NOMO-1 (cell line): ENCODE data around the gene NFIA.

ENCODE experiments used
- DNase-seq, 2 experiments: peaks; one replicate each; lab custom pipeline; 2025; ENCODE audit not compliant: unreplicated experiment in 2 of 2; lab: John Stamatoyannopoulos, UW

The NFIA gene

GRCh38 chr1:61174060-61174795, 91.9 kb downstream of the NFIA start:
- no peak for DNase-seq

DNA sequence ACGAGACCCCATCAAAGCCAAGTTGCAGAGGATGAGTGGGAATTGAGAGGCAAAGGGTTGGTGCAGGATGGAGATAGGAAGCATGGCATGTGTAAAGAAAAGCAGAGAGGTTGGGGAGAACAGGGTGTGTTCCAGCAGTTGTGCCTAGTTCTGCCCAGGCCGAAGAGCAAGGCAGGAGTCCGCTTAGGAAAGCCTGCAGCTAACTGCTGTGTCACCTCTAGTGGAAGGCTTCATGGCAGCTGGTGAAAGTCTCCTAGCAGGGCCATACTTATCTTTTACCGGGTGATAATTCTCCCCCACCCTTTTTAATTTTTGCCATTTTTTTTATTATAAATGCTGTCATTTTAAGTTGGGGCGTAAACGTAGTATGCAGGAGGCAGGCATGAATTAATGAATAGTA, 93.6 kb downstream of the NFIA start:
- no peak for DNase-seq

DNA sequence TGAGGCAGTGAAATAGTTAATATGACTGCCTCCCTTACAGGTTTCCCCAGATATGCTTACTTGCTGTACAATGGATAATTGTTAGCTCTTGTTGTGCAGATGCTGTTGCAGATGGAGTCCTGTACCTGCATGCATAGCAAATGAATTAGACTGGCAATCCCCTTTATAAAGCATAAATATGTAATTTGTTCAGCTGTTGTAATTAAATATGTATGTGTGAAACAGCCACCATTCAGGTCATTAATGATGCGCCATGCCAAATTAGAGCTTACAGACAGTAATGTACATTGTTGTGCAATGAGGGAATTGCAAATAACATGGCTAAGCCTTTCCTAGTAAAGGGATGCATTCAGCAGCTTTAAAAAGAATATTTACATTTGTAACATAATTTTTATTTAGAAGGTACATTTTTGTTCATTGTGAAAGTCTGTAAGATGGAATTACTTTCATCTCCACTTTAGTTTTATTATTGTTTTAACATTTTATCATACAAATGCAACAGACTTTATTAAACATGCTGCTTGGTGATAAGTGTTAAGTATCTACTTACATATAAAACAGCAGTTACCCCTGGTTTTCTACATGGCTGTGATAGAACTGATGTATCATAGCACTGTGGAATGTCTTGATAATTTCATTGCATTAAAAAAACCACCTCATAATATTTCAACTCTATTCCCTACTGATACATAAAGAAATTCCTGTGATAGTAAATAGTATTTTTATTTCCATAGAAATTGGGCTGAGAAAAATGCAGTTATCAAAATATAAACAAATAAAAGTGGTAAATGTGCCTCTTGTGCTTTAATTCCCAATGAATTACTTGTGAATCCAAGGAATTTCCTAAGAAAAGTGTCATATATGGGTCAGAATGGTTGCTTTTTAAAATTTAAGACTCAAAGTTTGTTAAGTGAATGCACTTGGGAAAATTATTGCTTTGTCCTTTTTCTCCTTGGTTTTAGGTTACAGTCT, 99.0 kb downstream of the NFIA start:
- DNase-seq, result no peak

GRCh38 chr1:61182049-61182448, 99.7 kb downstream of the NFIA start:
- DNase-seq, result no peak

GRCh38 chr1:61182480-61182879, 100.1 kb downstream of the NFIA start:
- DNase-seq, result no peak

DNA sequence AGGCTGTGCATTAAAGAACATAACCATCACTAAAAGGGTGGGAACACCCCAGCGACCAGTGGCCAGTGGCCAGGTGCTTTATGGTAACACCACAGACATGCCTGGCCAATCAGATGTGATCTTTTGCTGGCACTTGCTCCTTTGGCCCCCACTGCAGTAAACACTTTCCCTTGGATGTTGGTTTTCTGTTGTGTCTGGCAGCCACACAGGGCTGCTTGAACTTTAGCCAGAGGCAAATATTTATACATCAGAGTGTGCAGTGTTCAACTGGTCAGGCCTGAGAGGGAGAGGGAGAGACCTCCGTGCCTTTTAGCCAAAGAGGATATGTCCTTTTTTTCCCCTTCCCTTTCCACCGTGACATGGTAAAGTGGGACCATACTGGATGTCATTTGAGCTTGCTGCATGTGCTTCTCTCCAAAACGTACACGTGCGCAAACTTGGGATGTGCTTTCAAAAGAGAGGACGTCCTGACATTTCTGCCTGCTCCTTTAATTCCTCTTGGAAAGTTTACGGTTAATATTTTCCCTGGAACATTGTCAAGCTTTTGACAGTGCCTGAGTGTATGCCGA, 101.2 kb downstream of the NFIA start:
- DNase-seq, result no peak

DNA sequence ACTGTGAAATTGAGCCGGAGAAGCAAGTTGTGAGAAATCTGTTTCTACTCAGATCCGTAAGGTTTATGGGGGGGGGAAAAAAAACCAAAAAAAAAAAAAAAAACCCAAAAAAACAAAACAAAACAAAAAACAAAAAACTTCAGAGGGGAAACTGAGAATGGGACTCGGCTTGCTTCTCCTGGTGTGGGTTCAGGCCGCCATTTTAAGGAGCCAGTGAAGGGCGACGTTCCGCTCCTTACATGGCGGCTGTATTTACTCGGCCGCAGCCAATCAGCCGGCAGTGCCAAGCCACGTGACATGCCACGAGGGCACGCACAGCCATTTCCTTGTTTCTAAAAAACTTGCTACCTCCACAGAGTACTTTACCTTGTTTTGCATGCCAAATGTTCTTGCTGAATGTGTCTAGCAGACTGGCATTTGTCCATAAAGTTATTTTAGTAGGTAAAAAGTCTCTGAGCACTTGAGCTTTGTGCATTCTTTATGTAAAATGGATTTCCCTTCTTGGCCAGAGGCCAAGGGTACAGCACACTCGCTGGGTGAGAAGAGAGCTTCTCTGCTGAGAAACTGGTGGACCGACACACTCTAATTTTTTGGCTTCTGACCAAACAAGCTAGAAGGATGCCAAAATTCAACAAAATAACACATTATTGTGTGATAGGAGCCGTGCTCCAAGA, 101.8 kb downstream of the NFIA start:
- no peak for DNase-seq

GRCh38 chr1:61184714-61185106, 102.3 kb downstream of the NFIA start:
- no peak for DNase-seq

DNA sequence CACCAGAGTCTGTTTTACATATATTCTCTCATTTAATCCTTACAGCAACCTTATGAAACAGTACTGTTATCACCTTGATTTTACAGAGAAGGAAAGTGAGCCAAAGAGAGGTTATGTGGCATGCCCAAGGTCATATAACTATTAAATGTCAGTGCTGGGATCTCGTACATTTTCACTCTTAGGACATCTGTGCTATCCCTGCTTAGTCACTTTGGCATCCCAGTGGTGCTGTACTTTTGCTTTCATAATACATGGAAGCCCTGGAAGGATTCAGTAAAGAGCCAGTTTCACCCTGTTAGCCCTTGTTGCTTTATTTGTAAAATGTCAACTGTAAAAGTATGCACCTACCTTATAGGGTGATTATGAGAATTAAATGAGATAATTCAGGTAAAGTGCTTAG, 104.4 kb downstream of the NFIA start:
- DNase-seq, result no peak

DNA sequence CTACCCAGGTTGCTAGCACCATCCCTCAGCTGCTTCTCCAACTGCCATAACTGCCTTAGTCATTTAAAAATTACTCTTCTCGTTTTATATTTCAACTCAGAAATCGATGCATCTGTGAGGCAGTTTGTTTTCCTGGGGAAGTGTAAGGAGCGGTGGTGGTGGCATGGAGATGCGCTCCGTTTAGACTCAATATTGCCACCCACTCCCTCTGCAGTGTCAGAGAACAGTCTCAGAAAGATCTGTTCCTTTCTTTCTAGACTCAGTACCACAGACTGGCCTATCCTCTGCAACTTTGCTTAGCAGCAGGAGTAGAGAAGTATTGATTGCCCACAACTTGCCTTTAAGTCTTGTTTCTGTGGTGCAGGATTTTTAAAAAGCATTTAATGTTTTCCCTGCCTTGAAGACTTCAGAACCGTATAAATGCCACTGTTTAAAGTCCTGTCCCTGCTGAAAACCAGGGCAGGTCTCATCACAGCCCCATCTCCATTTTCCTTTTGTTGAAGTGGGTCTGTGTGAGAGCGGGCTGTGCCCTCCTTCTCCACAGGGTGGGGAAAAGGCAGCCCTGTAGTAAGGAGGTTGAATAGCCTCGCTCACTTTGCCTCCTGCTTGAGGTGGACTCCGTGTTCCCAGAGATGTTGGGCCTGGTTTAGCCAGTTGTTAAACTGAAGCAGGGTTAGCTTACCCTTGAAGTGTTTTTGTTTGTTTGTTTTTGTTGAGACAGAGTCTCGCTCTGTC, 105.2 kb downstream of the NFIA start:
- DNase-seq, result no peak

DNA sequence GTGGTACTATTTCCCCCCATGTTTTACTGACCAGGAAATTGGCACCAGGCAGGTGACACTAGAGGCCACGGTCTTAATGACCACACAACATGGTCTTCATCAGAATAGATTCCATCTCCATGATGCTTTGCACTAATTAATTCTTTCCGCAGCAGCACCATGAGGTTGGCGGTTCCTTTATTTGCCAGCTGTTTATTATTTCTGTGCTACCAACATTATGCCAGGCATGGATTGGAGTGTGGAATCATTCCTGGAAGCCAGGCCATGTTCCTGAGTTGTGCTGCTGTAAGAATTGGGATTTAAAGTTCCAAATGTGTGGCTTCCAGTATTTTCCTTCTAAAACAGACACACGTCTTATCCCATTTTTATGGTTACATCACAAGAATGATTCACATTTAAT, 107.8 kb downstream of the NFIA start:
- no peak for DNase-seq

- DNase-seq, result no peak
Measured at GRCh38 chr1:61190618-61191432, 108.5 kb downstream of the NFIA start.

- DNase-seq, result no peak
Measured at GRCh38 chr1:61191433-61191720, 109.0 kb downstream of the NFIA start.

- DNase-seq, result no peak
Measured at GRCh38 chr1:61192663-61193330, 110.4 kb downstream of the NFIA start.

- no peak for DNase-seq
Measured at GRCh38 chr1:61193808-61194207, 111.4 kb downstream of the NFIA start.

GRCh38 chr1:61198554-61198953, 116.2 kb downstream of the NFIA start:
- DNase-seq, result no peak

- no peak for DNase-seq
Measured at GRCh38 chr1:61201035-61201434, 118.7 kb downstream of the NFIA start.

GRCh38 chr1:61202854-61203598, 120.7 kb downstream of the NFIA start:
- peak in 1 of 2 experiments; percentile 30 for DNase-seq

GRCh38 chr1:61204528-61204927, 122.2 kb downstream of the NFIA start:
- no peak for DNase-seq
